ENCODE measurements around the gene PSMC3IP.

Gene PSMC3IP

GRCh38 chr17:42537156-42537805 is 40.2 kb downstream of the PSMC3IP start:
- no peak for DNase-seq

DNA sequence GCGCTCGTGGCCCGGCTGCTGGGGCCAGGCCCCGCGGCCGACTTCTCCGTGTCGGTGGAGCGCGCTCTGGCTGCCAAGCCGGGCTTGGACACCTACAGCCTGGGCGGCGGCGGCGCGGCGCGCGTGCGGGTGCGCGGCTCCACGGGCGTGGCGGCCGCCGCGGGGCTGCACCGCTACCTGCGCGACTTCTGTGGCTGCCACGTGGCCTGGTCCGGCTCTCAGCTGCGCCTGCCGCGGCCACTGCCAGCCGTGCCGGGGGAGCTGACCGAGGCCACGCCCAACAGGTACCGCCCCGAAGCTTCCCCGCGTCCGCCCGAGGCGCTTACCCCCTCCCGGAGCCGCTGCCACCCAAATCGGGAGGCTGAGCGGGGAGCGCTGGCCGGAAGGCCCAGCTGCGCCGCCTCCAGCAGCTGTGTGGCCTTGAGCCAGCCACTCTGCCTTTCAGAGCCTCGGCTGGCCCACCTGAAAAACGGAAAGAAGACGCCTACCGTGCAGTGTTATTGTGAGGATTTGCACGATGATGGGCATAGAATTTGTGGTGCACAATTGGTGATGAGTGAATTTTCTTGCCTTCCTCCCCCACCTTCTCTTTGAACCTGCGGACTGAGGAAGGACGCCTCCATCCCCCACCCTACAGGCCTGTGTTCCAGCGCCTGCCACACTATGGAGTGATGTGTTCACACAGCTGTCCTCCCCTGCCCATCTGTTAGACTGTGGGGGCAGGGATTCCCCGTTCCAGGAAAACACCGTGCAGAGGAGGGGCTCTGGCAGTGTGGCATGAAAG is 41.0 kb downstream of the PSMC3IP start:
- peak; percentile 55 to 70 for DNase-seq

- peak; percentile 80 to 81 for DNase-seq
These were observed 41.5 kb downstream of the PSMC3IP start, which contains the start of gene NAGLU for GRCh38 chr17:42536048-42536371. NAGLU (plus strand) TSS chr17:42536241; CDS start chr17:42536273, 32 bp downstream.

DNA sequence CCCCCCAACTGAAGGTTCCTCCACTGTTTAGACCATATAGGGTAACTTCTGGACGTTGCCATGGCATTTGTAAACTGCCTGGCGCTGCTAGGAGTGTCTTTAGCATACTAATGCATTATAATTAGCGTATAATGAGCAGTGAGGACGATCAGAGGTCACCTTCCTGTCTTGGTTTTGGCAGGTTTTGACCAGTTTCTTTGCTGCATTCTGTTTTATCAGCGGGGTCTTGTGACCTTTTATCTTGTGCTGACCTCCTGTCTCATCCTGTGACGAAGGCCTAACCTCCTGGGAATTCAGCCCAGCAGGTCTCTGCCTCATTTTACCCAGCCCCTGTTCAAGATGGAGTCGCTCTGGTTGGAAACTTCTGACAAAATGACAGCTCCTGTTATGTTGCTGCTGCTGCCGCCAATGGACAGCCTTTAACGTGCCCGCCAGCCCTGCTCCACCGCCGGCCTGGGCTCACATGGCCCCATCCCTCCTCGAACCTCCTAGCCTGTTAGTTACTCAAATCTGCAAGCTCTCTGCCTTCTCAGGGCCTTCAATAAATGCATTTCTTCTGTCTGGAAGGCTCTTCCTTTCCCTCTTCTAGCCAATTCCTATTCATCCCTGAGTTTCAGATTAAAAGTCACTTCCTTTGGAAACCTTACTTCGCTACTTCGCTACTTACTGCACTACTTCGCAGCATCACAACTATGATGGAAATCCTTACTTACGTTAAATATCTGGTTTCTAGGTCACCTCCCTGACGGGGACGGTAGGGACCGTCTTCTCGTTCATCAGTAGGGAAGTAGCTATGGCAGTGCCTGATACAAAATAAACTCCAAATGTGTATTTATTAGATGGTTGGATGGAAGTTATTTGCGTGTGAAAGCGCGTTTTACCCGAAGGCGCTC is 42.1 kb downstream of the PSMC3IP start:
- DNase-seq: no peak

- DNase-seq: peak; percentile 47 to 64
These were observed 45.8 kb downstream of the PSMC3IP start for GRCh38 chr17:42531455-42532354.

GRCh38 chr17:42530952-42531454 is 46.5 kb downstream of the PSMC3IP start:
- no peak for DNase-seq

DNA sequence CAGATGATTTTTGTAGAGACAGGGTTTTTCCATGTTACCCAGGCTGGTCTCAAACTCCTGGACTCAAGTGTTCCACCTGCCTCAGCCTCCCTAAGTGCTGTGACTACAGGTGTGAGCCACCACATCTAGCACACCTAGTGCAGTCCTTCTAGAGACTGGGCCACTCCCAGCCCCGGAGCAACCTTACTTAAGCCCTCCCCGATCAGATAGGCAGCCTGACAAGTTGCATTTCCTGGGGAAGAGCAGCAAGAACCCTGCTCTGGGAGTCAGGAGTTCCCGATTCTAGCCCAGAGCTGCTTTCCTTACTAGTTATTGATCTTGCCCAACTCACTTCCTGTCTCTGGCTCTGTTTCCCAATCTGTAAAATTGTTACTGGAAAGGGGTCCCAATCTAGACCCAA is 48.5 kb downstream of the PSMC3IP start:
- no peak for DNase-seq

GRCh38 chr17:42527932-42528331 is 49.6 kb downstream of the PSMC3IP start:
- DNase-seq: no peak

GRCh38 chr17:42526031-42526444 is 51.5 kb downstream of the PSMC3IP start:
- DNase-seq: no peak

DNA sequence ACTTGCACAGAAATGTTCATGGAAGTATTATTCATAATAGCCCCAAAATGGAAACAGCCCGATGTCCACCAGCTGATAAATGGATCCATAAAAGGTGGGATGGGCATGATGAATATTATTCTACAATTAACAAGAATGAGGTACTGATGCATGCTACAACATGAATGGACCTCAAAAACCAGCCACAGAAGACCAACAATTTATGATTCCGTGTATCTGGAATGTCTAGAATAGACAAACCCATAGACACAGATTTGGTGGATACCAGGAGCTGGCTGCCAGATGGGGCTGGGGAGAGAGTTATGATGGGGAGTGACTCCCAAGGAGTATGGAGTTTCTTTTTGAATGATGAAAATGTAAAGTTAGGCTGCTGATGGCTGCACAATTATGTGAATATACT is 52.3 kb downstream of the PSMC3IP start:
- DNase-seq: no peak

- DNase-seq: no peak
These were observed 54.7 kb downstream of the PSMC3IP start for GRCh38 chr17:42522798-42523278.

Data from CD4-positive, alpha-beta T cell treated with Interferon alpha-2 for 1 hour (primary cell).